GM10266 (cell line): ENCODE results near the gene IKZF2.

Experiments
- DNase-seq: peaks from one replicate; pipeline ENCODE4 v3.0.0; 2012; ENCODE audit errors: extremely low spot score
- CTCF ChIP-seq: IDR thresholded peaks from 2 replicates; pipeline ENCODE4 v1.5.1; 2012; ENCODE audit warnings: mild to moderate bottlenecking, low read depth; ENCODE audit not compliant: control insufficient read depth, insufficient read depth; ENCODE audit errors: missing control alignments

The IKZF2 gene

GRCh38 chr2:213185147-213185822 is 33.9 kb upstream of the IKZF2 start:
- DNase-seq = peak; percentile 11
- TF ChIP-seq CTCF = no peak

- DNase-seq = no peak
- TF ChIP-seq CTCF = no peak
Measured at GRCh38 chr2:213181712-213182111, 30.3 kb upstream of the IKZF2 start.

- no peak for TF ChIP-seq CTCF
- DNase-seq = no peak
Measured at GRCh38 chr2:213177679-213178078, 26.3 kb upstream of the IKZF2 start.

- DNase-seq = no peak
- no peak for TF ChIP-seq CTCF
Measured at GRCh38 chr2:213175673-213176247, 24.3 kb upstream of the IKZF2 start.

- no peak for TF ChIP-seq CTCF
- DNase-seq = no peak
Measured at GRCh38 chr2:213172641-213173040, 21.2 kb upstream of the IKZF2 start.

- TF ChIP-seq CTCF = no peak
- no peak for DNase-seq
Measured at GRCh38 chr2:213171147-213171546, 19.7 kb upstream of the IKZF2 start.

- no peak for DNase-seq
- TF ChIP-seq CTCF = no peak
Measured at GRCh38 chr2:213167271-213167930, 16.0 kb upstream of the IKZF2 start.
